HG02970 (cell line): ENCODE measurements around the gene PADI4.

ENCODE experiments used
- ATAC-seq: cut with Tn5 transposase; IDR thresholded peaks from one replicate; pipeline ENCODE4 v1.9.1; 2021; ENCODE audit warnings: mild to moderate bottlenecking, moderate library complexity, moderate number of reproducible peaks; ENCODE audit not compliant: unreplicated experiment, low FRiP score

PADI4 gene

GRCh38 chr1:17346046-17346789 is 38.2 kb downstream of the PADI4 start:
- ATAC-seq = no peak

GRCh38 chr1:17347769-17348592 is 40.0 kb downstream of the PADI4 start:
- ATAC-seq = no peak

DNA sequence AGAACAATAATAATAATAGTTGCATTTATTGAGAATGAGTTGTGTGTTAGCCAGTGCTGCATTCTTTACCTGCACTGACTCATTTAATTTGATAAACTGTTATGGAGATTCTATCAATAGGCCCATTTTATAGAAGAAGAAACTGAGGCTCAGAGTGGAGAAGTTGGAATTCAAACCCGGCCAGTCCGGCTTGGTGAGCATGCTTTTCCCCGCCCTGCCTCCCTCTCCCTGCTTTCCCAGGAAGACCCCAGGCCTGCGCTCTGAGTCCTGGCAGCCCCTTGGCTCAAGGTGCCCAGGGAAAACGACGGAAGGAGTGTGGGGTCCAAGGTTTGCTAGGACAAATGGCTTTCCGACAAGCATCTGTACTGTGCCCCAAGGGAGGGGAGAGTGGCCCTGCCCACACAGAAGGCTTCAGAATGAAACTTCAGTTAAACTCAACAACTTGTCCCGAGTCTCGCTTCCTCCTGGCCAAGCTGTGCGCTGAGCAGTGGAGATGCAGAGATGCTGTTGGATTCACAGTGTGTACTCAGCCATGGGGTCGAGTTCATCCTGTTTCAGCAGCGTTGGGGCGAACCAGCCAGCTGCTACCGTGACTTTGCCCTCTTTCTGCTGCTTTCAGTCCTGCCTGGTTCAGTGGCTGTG is 40.7 kb downstream of the PADI4 start:
- ATAC-seq = no peak

- ATAC-seq = no peak
Measured at GRCh38 chr1:17350083-17350482, 42.1 kb downstream of the PADI4 start.

DNA sequence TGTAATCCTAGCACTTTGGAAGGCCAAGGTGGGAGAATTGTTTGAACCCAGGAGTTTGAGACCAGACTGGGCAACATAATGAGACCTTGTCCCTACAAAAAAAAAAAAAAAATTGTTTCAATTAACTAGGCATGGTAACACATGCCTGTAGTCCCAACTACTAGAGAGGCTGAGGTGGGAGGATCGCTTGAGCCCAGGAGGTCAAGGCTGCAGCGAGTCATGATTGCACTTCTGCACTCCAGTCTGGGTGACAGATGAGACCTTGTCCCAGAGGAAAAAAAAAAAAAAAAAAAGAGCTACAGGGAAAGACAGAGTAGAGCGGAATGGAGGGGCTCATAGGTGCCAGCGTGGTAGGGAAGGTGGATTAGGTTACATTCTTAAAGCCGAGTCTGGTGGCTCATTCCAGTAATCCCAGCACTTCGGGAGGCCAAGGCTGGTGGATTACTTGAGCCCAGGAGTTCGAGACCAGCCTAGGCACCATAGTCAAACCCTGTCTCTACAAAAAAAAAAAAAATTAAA is 43.0 kb downstream of the PADI4 start:
- ATAC-seq = no peak

- no peak for ATAC-seq
Measured at GRCh38 chr1:17351598-17352324, 43.8 kb downstream of the PADI4 start.

GRCh38 chr1:17352419-17352909 is 44.5 kb downstream of the PADI4 start:
- no peak for ATAC-seq

- no peak for ATAC-seq
Measured at GRCh38 chr1:17355898-17356297, 47.9 kb downstream of the PADI4 start.

DNA sequence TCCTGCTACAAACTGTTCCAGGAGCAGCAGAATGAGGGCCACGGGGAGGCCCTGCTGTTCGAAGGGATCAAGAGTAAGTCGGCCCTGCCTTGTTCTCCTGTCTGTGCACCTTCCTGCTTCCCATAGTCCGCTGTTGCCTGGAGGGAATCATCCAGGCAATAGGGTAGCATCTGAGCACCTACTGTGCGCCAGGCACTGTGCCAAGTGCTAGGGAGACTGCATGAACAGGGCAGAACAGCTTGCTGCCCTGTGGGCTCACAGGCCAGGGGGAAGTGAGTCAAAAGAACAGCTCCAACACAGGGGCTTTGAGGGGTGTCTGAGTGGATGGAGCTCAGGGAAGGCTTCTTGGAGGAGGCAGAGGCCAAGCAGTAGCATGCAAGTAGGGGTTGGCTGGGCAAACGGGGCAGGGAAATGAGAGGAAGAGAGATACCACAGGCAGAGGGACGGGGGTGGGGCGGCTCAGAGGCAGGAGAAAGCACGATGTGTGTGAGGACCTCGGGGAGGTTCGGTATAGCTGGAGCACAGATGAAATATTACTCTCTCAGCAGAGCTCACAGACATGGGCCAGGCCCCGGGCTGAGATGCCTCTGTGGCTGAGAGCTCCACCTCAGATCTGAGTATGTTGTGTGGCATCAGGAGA is 48.5 kb downstream of the PADI4 start:
- no peak for ATAC-seq

DNA sequence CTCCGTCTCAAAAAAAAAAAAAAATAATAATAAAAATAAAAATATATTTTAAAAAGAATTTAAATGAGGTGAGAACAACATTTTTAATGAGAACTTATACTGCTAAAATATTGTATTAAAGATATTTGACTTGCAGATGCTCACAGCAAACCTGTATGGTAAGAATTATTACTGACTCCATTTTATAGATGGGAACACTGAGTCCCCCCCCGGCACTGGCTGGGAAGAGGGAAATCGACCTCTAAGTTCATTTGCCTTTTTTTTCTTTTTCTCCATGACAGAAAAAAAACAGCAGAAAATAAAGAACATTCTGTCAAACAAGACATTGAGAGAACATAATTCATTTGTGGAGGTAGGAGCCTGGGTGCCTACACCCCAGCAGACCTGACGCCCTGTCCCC is 50.6 kb downstream of the PADI4 start:
- ATAC-seq = no peak

DNA sequence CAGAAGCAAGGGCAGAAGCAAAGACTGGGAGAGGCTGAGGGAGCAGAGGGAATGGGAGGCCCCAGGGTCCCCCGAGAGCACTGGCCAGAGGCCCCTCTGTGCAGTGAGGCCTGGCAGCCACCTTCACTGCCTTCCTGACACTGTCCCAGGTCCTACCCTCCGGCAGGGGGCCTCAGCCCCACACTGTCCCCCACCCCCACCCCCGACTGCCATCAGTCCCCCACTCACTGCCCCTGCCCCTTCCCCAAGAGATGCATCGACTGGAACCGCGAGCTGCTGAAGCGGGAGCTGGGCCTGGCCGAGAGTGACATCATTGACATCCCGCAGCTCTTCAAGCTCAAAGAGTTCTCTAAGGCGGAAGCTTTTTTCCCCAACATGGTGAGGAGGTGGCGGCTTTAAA is 51.0 kb downstream of the PADI4 start:
- no peak for ATAC-seq

DNA sequence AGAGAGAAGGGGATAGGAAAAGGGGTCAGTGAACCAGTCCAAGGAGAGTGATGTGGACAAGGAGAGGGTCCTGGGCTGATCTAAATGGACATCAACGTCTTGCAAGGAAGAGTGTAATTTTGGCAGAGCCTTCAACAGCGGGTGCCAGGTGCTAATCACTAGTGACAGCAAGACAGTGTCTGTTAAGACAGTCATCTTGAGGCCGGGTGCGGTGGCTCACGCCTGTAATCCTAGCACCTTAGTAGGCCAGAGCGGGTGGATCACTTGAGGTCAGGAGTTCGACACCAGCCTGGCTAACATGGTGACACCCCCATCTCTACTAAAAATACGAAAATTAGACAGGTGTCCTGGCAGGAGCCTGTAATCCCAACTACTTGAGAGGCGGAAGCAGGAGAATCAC is 51.8 kb downstream of the PADI4 start:
- ATAC-seq = no peak

DNA sequence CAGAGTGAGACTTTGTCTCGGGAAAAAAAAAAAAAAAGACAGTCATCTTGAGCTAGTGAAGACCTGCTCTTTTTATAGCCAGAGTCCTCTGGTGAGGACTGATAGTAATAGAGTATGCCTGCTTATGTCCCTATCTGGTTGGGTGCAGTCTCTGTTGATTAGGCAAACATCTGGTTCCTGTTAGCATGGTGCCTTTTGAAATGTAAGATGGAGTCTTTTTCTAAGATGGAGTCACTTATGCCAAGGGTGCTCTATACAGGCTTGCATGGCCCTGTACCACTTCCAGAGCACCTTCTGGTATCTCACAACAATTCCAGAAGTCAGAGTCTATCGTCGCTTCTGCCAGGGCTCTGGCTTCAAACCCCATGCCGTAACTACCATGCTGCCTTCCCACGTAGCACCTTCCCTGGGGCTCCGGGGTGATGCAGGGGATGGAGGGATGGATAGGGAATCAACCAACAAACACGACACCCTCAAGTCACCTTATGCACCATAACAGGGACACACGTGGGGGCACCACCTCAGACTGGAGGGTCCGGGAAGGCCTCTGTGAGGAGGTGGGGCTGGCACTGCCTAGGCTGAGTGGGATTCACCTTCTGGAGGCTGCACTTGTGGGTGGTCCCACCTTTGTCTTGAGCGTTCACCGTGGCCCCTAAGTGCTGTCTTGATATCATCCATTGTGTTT is 52.4 kb downstream of the PADI4 start:
- no peak for ATAC-seq

DNA sequence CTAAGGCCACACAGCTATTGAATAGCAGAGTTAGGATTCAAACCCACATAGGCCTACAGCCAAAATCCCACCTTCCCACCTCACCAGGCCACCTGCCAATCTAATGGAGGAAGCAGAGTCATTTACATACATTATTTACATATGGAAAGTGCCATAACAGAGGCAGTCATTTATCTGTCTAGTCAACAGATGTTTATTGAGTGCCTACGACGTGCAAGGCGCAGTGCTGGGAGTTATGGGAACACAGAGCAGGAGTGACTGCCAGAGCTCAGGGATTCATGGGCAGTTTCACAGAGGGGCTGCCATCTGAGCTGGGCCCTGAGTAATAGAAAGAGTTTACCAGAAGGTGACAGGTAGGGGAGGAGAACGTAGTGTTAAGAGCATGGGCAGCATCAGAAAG is 53.7 kb downstream of the PADI4 start:
- no peak for ATAC-seq

- no peak for ATAC-seq
Measured at GRCh38 chr1:17363351-17363750, 55.4 kb downstream of the PADI4 start.

GRCh38 chr1:17363771-17364170 is 55.8 kb downstream of the PADI4 start:
- ATAC-seq = no peak

- ATAC-seq = no peak
Measured at GRCh38 chr1:17365293-17365692, 57.3 kb downstream of the PADI4 start.

GRCh38 chr1:17369466-17369865 is 61.5 kb downstream of the PADI4 start:
- no peak for ATAC-seq

DNA sequence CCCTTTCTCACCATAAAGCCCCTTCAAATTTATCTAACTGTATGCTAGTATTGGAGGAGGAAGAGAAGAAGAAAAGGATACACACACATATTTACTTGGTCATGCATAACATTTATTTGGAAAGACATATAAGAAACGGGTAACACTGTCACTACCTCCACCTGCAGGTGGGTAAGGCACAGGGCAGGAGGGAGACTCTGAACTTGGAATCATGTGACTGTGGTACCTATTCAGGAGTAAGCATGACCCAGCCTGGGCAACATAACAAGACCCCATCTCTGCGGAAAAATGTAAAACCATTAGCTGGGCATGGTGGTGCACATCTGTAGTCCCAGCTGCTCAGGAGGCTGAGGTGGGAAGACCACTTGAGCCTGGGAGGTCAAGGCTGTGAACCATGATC is 62.6 kb downstream of the PADI4 start:
- ATAC-seq = no peak
